ENCODE data around the gene MAST1. TPM values are rescaled to one million over a fixed set of nuclear protein-coding genes. Genes with fewer than 3 reads are reported as not detected.

MAST1 gene
- total RNA-seq, 1 donor from 2014 or later = 0.15 TPM

DNA sequence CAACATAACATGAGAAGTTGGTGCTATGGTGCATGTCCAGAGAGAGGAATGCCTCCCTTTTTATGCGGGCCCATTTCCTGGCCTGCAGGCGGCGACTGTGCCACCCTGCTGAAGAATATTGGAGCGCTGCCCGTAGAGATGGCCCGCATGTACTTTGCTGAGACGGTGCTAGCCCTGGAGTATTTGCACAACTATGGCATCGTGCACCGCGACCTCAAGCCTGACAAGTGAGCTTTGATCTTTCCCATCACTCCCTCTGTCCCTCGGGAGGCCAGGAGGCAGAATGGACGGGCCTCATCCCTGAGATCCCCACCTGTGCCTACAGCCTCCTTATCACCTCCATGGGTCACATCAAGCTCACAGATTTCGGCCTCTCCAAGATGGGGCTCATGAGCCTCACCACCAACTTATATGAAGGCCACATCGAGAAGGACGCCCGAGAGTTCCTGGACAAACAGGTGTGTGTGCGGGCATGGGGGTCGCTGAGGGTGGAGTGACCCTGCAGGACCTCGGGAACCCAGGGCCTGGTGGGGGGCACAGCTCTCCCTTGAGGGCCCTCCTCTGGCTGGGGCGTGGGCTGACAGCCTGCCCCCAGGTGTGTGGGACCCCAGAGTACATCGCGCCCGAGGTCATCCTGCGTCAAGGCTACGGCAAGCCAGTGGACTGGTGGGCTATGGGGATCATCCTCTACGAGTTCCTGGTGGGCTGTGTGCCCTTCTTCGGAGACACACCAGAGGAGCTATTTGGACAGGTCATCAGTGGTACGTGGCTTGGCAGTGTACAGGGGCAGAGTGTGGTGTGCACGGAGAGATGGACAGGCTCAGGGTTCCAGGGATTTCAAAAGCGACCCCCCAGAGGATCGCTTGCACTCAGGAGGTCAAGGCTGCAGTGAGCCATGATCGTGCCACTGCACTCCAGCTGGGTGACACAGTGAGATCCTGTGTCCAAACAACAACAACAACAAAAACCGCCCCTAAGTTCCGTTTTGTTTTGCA lies 26.7 kb downstream of the MAST1 start:
- no peaks in the 10 kb centered on the region for H3K9me3 ChIP-seq
- ATAC-seq (no peak), DNase-seq (no peak)
- no peak overlapping the region for H3K27ac ChIP-seq
- H3K27me3 ChIP-seq (ENCODE audit: low read depth) = no peaks in the 10 kb centered on the region
- H3K36me3 ChIP-seq = no peaks in the 10 kb centered on the region
- no peak overlapping the region for H3K4me3 ChIP-seq
- H3K4me1 ChIP-seq = peaks cover 10% of the 10 kb centered on the region
- intact Hi-C loops (cut with DNase I) = no loop called here
- TF ChIP-seq, protein P1, sequence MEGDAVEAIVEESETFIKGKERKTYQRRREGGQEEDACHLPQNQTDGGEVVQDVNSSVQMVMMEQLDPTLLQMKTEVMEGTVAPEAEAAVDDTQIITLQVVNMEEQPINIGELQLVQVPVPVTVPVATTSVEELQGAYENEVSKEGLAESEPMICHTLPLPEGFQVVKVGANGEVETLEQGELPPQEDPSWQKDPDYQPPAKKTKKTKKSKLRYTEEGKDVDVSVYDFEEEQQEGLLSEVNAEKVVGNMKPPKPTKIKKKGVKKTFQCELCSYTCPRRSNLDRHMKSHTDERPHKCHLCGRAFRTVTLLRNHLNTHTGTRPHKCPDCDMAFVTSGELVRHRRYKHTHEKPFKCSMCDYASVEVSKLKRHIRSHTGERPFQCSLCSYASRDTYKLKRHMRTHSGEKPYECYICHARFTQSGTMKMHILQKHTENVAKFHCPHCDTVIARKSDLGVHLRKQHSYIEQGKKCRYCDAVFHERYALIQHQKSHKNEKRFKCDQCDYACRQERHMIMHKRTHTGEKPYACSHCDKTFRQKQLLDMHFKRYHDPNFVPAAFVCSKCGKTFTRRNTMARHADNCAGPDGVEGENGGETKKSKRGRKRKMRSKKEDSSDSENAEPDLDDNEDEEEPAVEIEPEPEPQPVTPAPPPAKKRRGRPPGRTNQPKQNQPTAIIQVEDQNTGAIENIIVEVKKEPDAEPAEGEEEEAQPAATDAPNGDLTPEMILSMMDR (IDR thresholded peaks at IDR 0.05) = no peak

DNA sequence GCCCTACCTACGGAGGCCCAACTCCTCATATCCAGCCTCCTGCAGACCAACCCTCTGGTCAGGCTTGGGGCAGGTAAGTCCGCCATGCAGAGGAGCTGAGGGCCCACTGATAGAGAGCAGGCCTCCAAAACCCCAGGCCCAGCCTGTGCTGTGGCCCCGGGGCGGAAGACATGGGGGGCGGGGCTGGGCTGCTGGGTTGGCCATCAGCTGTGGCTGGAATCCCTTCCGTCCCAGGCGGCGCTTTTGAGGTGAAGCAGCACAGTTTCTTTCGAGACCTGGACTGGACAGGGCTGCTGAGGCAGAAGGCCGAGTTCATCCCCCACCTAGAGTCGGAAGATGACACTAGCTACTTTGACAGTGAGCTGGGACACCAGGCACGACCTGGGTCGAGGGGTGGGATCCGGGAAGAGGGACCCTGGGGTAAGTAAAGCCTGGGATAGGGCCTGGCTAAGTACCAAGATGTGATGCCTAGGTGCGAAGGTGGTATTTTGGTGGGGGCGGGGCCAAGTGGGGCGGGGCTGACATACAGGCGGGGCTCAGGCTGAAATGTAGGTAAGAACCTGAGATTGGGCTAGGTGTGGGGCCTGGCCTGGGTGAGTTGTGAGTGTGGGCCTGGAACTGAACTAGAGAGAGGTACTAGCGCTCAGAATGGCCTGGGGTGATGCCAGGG lies 27.6 kb downstream of the MAST1 start:
- Histone ChIP-seq H3K9me3 (no peaks in the 10 kb centered on the region), H3K4me1 (peaks cover 10% of the 10 kb centered on the region), H3K4me3 (no peak overlapping the region), H3K36me3 (no peaks in the 10 kb centered on the region), H3K27me3 (ENCODE audit: low read depth) (no peaks in the 10 kb centered on the region), H3K27ac (no peak overlapping the region)
- intact Hi-C loops (cut with DNase I) = no loop called here
- DNase-seq = no peak
- no peak for ATAC-seq
- TF ChIP-seq, protein P1 (IDR thresholded peaks at IDR 0.05) = no peak

DNA sequence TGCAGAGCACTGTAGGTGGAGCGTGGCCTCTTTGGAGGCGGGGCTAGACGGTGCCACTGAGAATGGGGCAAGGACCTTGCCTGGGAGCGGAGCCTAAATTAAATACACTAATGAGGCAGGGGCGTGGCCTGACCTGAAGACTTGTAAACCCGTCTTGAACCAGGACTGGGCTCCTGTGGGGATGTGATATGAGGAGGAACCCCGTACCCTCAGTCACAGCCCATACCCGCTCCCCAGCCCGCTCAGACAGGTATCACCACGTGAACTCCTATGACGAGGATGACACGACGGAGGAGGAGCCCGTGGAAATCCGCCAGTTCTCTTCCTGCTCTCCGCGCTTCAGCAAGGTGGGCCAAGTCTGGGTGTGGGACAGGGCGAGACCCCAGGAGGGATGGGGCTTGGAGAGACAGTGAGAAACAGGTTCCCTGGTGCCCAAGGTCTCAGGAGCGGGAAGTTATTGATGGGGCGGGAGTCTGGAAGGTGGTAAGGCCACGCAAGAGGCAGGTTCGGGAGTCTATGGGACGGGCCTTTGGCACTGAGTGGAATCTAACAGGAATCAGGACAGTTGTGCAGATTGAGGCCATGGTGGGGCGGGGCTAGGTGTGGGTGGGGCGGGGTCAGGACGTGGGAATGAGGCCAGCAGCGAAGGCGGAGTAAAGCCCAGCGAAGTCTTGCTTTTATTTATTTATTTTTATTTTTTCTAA lies 28.3 kb downstream of the MAST1 start:
- no peaks in the 10 kb centered on the region for H3K36me3 ChIP-seq
- no peak for ATAC-seq
- no peaks in the 10 kb centered on the region for H3K9me3 ChIP-seq
- DNase-seq = no peak
- TF ChIP-seq, protein P1 (IDR thresholded peaks at IDR 0.05) = no peak
- H3K27me3 ChIP-seq (ENCODE audit: low read depth) = no peaks in the 10 kb centered on the region
- peaks cover 10% of the 10 kb centered on the region for H3K4me1 ChIP-seq
- H3K27ac ChIP-seq = no peak overlapping the region
- intact Hi-C loops (cut with DNase I) = no loop called here
- H3K4me3 ChIP-seq = no peak overlapping the region

DNA sequence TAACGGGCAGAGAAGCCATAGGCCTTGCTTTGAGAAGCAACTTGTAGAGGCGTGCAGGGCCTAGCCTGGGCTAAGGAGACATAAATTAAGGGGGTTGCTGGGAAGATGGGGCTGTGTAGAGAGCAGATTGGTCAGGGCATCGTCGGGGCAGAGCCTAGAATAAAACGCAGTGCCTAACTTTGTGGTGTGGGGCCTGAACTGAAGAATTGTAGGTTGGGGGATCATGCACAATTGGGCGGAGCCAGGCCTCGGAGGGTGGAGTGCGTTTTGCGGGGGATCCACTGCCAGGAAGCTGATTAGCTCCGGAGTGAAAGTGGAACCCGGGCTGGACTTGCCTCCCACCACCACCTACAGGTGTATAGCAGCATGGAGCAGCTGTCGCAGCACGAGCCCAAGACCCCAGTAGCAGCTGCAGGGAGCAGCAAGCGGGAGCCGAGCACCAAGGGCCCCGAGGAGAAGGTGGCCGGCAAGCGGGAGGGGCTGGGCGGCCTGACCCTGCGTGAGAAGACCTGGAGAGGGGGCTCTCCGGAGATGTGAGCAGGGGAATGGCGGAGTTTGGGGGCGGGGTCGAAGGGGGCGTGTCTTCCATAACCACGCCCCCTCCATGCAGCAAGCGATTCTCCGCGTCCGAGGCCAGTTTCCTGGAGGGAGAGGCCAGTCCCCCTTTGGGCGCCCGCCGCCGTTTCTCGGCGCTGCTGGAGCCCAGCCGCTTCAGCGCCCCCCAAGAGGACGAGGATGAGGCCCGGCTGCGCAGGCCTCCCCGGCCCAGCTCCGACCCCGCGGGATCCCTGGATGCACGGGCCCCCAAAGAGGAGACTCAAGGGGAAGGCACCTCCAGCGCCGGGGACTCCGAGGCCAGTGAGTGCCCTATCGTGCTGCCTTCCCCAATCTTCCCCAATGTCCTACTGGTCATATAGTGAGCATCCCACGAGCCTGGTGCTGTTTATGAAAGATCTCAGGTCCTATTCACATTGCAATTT lies 29.1 kb downstream of the MAST1 start:
- Histone ChIP-seq H3K27me3 (ENCODE audit: low read depth) (no peaks in the 10 kb centered on the region), H3K9me3 (no peaks in the 10 kb centered on the region), H3K4me3 (peak overlapping the region; percentile 52), H3K27ac (no peak overlapping the region), H3K36me3 (no peaks in the 10 kb centered on the region), H3K4me1 (peaks cover 10% of the 10 kb centered on the region)
- ATAC-seq (peak; percentile 76 to 79), DNase-seq (peak; percentile 75)
- intact Hi-C loops (cut with DNase I) = no loop called here
- TF ChIP-seq, protein P1 (IDR thresholded peaks at IDR 0.05) = no peak
